HUES48 (cell line): Measurements from ENCODE around the gene CYP2C19.
"Not testable (repeated sequence)": the region's sequence is repeated elsewhere in the genome, so short reads cannot be mapped to it uniquely, and the experiment has no call there.

Experiments
- H3K27ac ChIP-seq: one replicate; pipeline ENCODE4 v1.7.0; 2013; ENCODE audit warnings: low read depth, low read length, inconsistent platforms
- H3K27me3 ChIP-seq: 2 replicates; pipeline ENCODE4 v1.6.1; 2013; ENCODE audit warnings: mild to moderate bottlenecking, low read length; ENCODE audit not compliant: control insufficient read depth, insufficient read depth
- H3K36me3 ChIP-seq: 2 replicates; pipeline ENCODE4 v1.6.1; 2013; ENCODE audit warnings: low read length; ENCODE audit not compliant: control insufficient read depth, insufficient read depth
- H3K4me1 ChIP-seq: 2 replicates; pipeline ENCODE4 v1.6.1; 2013; ENCODE audit warnings: mild to moderate bottlenecking, low read length; ENCODE audit not compliant: control insufficient read depth, insufficient read depth
- H3K4me3 ChIP-seq: 2 replicates; pipeline ENCODE4 v1.5.1; 2013; ENCODE audit warnings: mild to moderate bottlenecking, low read depth, low read length
- H3K9ac ChIP-seq: 2 replicates; pipeline ENCODE4 v1.6.1; 2013; ENCODE audit warnings: mild to moderate bottlenecking, low read depth, low read length, moderate library complexity
- H3K9me3 ChIP-seq: 2 replicates; pipeline ENCODE4 v1.6.1; 2013; ENCODE audit warnings: low read length; ENCODE audit not compliant: control insufficient read depth, insufficient read depth

The CYP2C19 gene

DNA sequence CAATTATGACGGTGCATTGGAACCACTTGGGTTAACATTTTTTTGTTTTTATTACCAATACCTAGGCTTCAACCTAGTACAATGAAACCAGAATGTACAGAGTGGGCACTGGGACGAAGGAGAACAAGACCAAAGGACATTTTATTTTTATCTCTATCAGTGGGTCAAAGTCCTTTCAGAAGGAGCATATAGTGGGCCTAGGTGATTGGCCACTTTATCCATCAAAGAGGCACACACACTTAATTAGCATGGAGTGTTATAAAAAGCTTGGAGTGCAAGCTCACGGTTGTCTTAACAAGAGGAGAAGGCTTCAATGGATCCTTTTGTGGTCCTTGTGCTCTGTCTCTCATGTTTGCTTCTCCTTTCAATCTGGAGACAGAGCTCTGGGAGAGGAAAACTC, at the start of gene CYP2C19:
Gene CYP2C19, plus strand, starts transcription at position 289 of the 400 bp plus-strand sequence. Its CDS starts 25 bp downstream, at position 314.
- Histone ChIP-seq H3K36me3 (no peaks in the 10 kb centered on the region), H3K4me3 (no peak within 1 kb of the TSS), H3K9me3 (no peaks in the 10 kb centered on the region), H3K4me1 (no peaks in the 10 kb centered on the region), H3K27ac (no peak within 1 kb of the TSS), H3K9ac (no peak within 1 kb of the TSS), H3K27me3 (no peaks in the 10 kb centered on the region)

DNA sequence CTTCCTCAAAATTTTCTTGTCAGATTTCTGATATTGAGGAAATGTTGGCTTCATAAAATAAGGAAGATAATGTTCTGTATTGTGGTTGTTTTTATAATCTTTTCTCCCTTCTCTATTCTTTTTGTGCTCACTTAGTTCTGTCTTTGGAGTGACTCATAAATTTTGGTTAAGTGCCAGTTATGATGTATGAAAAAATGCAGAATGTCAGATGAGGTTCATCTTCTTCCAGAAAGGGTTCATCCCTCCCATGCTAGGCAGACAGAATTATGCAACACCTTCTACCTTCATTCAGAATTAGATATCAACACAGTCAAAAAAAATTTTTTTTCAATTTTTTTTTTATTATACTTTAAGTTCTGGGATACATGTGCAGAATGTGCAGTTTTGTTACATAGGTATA, 36.6 kb upstream of the CYP2C19 start:
- Histone ChIP-seq H3K9me3 (no peaks in the 10 kb centered on the region), H3K27me3 (no peaks in the 10 kb centered on the region), H3K36me3 (no peaks in the 10 kb centered on the region), H3K4me1 (no peaks in the 10 kb centered on the region), H3K27ac (no peak overlapping the region), H3K9ac (no peak overlapping the region), H3K4me3 (no peak overlapping the region)

DNA sequence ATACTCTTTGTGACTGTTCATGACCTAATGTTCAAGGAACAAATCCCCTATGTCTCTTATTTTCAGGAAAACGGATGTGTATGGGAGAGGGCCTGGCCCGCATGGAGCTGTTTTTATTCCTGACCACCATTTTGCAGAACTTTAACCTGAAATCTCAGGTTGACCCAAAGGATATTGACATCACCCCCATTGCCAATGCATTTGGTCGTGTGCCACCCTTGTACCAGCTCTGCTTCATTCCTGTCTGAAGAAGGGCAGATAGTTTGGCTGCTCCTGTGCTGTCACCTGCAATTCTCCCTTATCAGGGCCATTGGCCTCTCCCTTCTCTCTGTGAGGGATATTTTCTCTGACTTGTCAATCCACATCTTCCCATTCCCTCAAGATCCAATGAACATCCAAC, 27.3 kb upstream of the CYP2C19 start:
- Histone ChIP-seq H3K27ac (no peak overlapping the region), H3K27me3 (no peaks in the 10 kb centered on the region), H3K36me3 (no peaks in the 10 kb centered on the region), H3K9ac (no peak overlapping the region), H3K4me3 (no peak overlapping the region), H3K4me1 (no peaks in the 10 kb centered on the region), H3K9me3 (0 out of 2 replicates have a peak, but pooled peaks cover 3% of the 10 kb centered on the region)

GRCh38 chr10:94738588-94738987, 23.9 kb upstream of the CYP2C19 start:
- Histone ChIP-seq H3K27ac (no peak overlapping the region), H3K9ac (no peak overlapping the region), H3K36me3 (no peaks in the 10 kb centered on the region), H3K9me3 (peaks cover 19% of the 10 kb centered on the region), H3K4me1 (no peaks in the 10 kb centered on the region), H3K27me3 (no peaks in the 10 kb centered on the region), H3K4me3 (no peak overlapping the region)

DNA sequence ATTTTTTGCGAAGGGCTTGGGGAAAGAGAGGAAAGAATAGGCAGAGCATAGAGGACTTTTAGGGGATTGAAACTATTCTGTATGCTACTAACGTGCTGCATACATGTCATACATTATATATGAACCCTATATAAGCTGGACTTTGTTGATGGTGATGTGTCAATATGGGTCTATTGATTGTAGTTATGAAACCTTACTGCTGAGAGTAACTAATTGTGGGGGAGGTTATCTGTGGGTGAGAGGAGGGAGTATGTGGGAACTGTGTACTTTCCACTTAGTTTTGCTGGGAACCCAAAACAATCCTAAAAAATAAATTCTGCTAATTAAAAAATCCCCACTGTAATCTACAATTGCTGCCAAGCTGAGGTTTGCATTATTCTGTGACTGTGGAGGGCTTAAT, 15.3 kb upstream of the CYP2C19 start:
- no peaks in the 10 kb centered on the region for H3K4me1 ChIP-seq
- no peak overlapping the region for H3K9ac ChIP-seq
- no peak overlapping the region for H3K4me3 ChIP-seq
- no peaks in the 10 kb centered on the region for H3K36me3 ChIP-seq
- H3K9me3 ChIP-seq, result peaks cover 45% of the 10 kb centered on the region
- H3K27me3 ChIP-seq, result no peaks in the 10 kb centered on the region
- no peak overlapping the region for H3K27ac ChIP-seq

GRCh38 chr10:94747838-94748237, 14.6 kb upstream of the CYP2C19 start:
- Histone ChIP-seq H3K27ac (no peak overlapping the region), H3K4me1 (no peaks in the 10 kb centered on the region), H3K4me3 (no peak overlapping the region), H3K9me3 (peaks cover 39% of the 10 kb centered on the region), H3K9ac (no peak overlapping the region), H3K27me3 (no peaks in the 10 kb centered on the region), H3K36me3 (no peaks in the 10 kb centered on the region)

- Histone ChIP-seq H3K9me3 (no peaks in the 10 kb centered on the region), H3K9ac (no peak overlapping the region), H3K27me3 (no peaks in the 10 kb centered on the region), H3K36me3 (no peaks in the 10 kb centered on the region), H3K4me1 (no peaks in the 10 kb centered on the region), H3K27ac (no peak overlapping the region), H3K4me3 (no peak overlapping the region)
Measured at GRCh38 chr10:94757916-94758315, 4.6 kb upstream of the CYP2C19 start.

DNA sequence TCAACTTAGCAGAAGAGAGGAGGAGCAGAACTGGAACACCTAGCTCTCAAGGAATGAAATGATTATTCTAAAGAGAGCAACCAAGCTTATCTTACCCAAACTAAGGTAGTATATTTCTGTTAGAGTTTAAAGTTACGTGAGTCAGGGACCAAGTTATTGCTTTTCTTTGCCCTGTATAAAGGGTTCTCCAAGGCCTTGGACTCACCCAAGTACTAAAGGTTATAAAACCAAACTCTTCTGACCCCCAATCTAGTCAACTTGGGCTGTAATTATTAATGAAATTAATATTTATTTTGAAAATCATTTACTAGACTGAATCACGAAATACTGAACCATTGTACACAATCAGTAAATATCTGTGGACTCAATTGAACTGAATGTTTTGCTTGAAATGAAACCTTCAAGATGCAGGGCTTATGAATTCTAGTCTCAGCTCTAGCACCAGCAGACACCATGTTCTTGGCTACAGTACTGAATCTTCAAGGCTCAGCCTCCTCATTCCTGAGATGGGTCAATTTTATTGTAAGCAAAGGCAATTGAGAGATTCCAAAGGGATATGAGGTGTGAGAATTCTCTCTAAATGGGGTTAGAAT, 1.8 kb upstream of the CYP2C19 start:
- Histone ChIP-seq H3K27ac (no peak overlapping the region), H3K9me3 (no peaks in the 10 kb centered on the region), H3K36me3 (no peaks in the 10 kb centered on the region), H3K4me3 (no peak overlapping the region), H3K4me1 (no peaks in the 10 kb centered on the region), H3K9ac (no peak overlapping the region), H3K27me3 (no peaks in the 10 kb centered on the region)

GRCh38 chr10:94775425-94775824, 12.9 kb downstream of the CYP2C19 start:
- H3K4me3 ChIP-seq, H3K27me3 ChIP-seq, H3K27ac ChIP-seq: not testable (repeated sequence)

GRCh38 chr10:94777886-94778458, 15.5 kb downstream of the CYP2C19 start:
- no peak overlapping the region for H3K9ac ChIP-seq
- no peaks in the 10 kb centered on the region for H3K4me1 ChIP-seq
- H3K27me3 ChIP-seq, result no peaks in the 10 kb centered on the region
- H3K27ac ChIP-seq, result no peak overlapping the region
- no peaks in the 10 kb centered on the region for H3K36me3 ChIP-seq
- no peak overlapping the region for H3K4me3 ChIP-seq
- no peaks in the 10 kb centered on the region for H3K9me3 ChIP-seq

More at GRCh38 chr10:94775425-94775824, 12.9 kb downstream of the CYP2C19 start:
- H3K9ac ChIP-seq, H3K9me3 ChIP-seq, H3K36me3 ChIP-seq, H3K4me1 ChIP-seq: not testable (repeated sequence)

GRCh38 chr10:94780844-94781243, 18.4 kb downstream of the CYP2C19 start:
- Histone ChIP-seq H3K9ac (no peak overlapping the region), H3K36me3 (no peaks in the 10 kb centered on the region), H3K4me1 (no peaks in the 10 kb centered on the region), H3K27me3 (no peaks in the 10 kb centered on the region), H3K9me3 (no peaks in the 10 kb centered on the region), H3K27ac (no peak overlapping the region), H3K4me3 (no peak overlapping the region)
